ENCODE data around the gene PDHX.
A peak's percentile ranks its signal among the peaks of the same experiment; 100 is the strongest.

PDHX gene

GRCh38 chr11:34984514-34984913, 68.1 kb downstream of the PDHX start:
- no peak for DNase-seq (ENCODE audit: low read depth, low spot score)
- no peak overlapping the region for H3K27ac ChIP-seq

GRCh38 chr11:34986883-34987520, 70.6 kb downstream of the PDHX start:
- no peak for DNase-seq (ENCODE audit: low read depth, low spot score)
- no peak overlapping the region for H3K27ac ChIP-seq

GRCh38 chr11:34987617-34988016, 71.2 kb downstream of the PDHX start:
- H3K27ac ChIP-seq = no peak overlapping the region
- DNase-seq (ENCODE audit: low read depth, low spot score) = no peak

GRCh38 chr11:34988294-34989255, 72.2 kb downstream of the PDHX start:
- H3K27ac ChIP-seq = no peak overlapping the region
- no peak for DNase-seq (ENCODE audit: low read depth, low spot score)

GRCh38 chr11:34990916-34991315, 74.5 kb downstream of the PDHX start:
- no peak overlapping the region for H3K27ac ChIP-seq
- DNase-seq (ENCODE audit: low read depth, low spot score) = no peak

- no peak overlapping the region for H3K27ac ChIP-seq
- DNase-seq (ENCODE audit: low read depth, low spot score) = no peak
These were observed 78.4 kb downstream of the PDHX start for GRCh38 chr11:34994854-34995253.

GRCh38 chr11:34996958-34997357, 80.5 kb downstream of the PDHX start:
- DNase-seq (ENCODE audit: low read depth, low spot score) = no peak
- no peak overlapping the region for H3K27ac ChIP-seq

GRCh38 chr11:34997952-34998528, 81.6 kb downstream of the PDHX start:
- H3K27ac ChIP-seq = peak overlapping the region; percentile 27

GRCh38 chr11:34999453-34999852, 83.0 kb downstream of the PDHX start:
- DNase-seq (ENCODE audit: low read depth, low spot score) = no peak

More at GRCh38 chr11:34997952-34998528, 81.6 kb downstream of the PDHX start:
- no peak for DNase-seq (ENCODE audit: low read depth, low spot score)

GRCh38 chr11:35003186-35003585, 86.8 kb downstream of the PDHX start:
- no peak overlapping the region for H3K27ac ChIP-seq
- DNase-seq (ENCODE audit: low read depth, low spot score) = no peak

More at GRCh38 chr11:34999453-34999852, 83.0 kb downstream of the PDHX start:
- no peak overlapping the region for H3K27ac ChIP-seq

- H3K27ac ChIP-seq = no peak overlapping the region
- DNase-seq (ENCODE audit: low read depth, low spot score) = no peak
These were observed 87.2 kb downstream of the PDHX start for GRCh38 chr11:35003658-35004057.

GRCh38 chr11:35005141-35005780, 88.8 kb downstream of the PDHX start:
- DNase-seq (ENCODE audit: low read depth, low spot score) = no peak
- H3K27ac ChIP-seq = no peak overlapping the region

- no peak for DNase-seq (ENCODE audit: low read depth, low spot score)
- H3K27ac ChIP-seq = no peak overlapping the region
These were observed 90.1 kb downstream of the PDHX start for GRCh38 chr11:35006389-35007128.

- no peak for DNase-seq (ENCODE audit: low read depth, low spot score)
- H3K27ac ChIP-seq = no peak overlapping the region
These were observed 90.9 kb downstream of the PDHX start for GRCh38 chr11:35007277-35007676.

- DNase-seq (ENCODE audit: low read depth, low spot score) = peak; percentile 74
- peak overlapping the region; percentile 84 for H3K27ac ChIP-seq
These were observed 92.9 kb downstream of the PDHX start for GRCh38 chr11:35009191-35009943.

- no peak for DNase-seq (ENCODE audit: low read depth, low spot score)
- H3K27ac ChIP-seq = peak overlapping the region; percentile 84
These were observed 93.5 kb downstream of the PDHX start for GRCh38 chr11:35009944-35010342.

GRCh38 chr11:35010654-35011053, 94.2 kb downstream of the PDHX start:
- DNase-seq (ENCODE audit: low read depth, low spot score) = no peak
- H3K27ac ChIP-seq = peak overlapping the region; percentile 84

- no peak overlapping the region for H3K27ac ChIP-seq
- DNase-seq (ENCODE audit: low read depth, low spot score) = no peak
These were observed 95.0 kb downstream of the PDHX start for GRCh38 chr11:35011389-35011788.

- no peak overlapping the region for H3K27ac ChIP-seq
- no peak for DNase-seq (ENCODE audit: low read depth, low spot score)
These were observed 95.5 kb downstream of the PDHX start for GRCh38 chr11:35011944-35012343.
